Natural killer cell (primary cell): ENCODE results near the gene FAF2. TPM values are rescaled to one million over a fixed set of nuclear protein-coding genes. Genes with fewer than 3 reads are reported as not detected.
A peak's percentile ranks its signal among the peaks of the same experiment; 100 is the strongest.

Experiments used
- ATAC-seq, 3 donors: fragments of 150-1000 bp in 2 of 3; fragments of 200-7000 bp in 1 of 3; cut with Tn5 transposase; 1 replicate in 1 of 3; 2 replicates in 2 of 3; pipeline ENCODE4 v1.10.0; 2021; ENCODE audit warnings: mild to moderate bottlenecking in 2 of 3, moderate library complexity in 2 of 3
- DNase-seq, 2 donors: peaks; one replicate each; pipeline versions ENCODE4 v3.0.0 to v3.0.0-alpha.2; 2013 to 2021; ENCODE audit warnings: mixed read lengths in 1 of 2
- H3K27ac ChIP-seq: one replicate; pipeline ENCODE4 v1.5.1; 2013; ENCODE audit warnings: mild to moderate bottlenecking, low read length
- H3K27me3 ChIP-seq: one replicate; pipeline ENCODE4 v1.6.1; 2013; ENCODE audit warnings: low read length; ENCODE audit not compliant: control insufficient read depth, insufficient read depth
- H3K36me3 ChIP-seq: one replicate; pipeline ENCODE4 v1.6.1; 2013; ENCODE audit warnings: low read length; ENCODE audit not compliant: control insufficient read depth, insufficient read depth
- H3K4me1 ChIP-seq: one replicate; pipeline ENCODE4 v1.6.1; 2013; ENCODE audit warnings: low read length; ENCODE audit not compliant: control insufficient read depth, insufficient read depth
- H3K4me3 ChIP-seq: one replicate; pipeline ENCODE4 v1.5.1; 2013; ENCODE audit warnings: low read length
- H3K9me3 ChIP-seq: one replicate; pipeline ENCODE4 v1.6.1; 2013; ENCODE audit warnings: low read length; ENCODE audit not compliant: control insufficient read depth, insufficient read depth
- H3K27ac Mint-ChIP-seq, 2 donors: one replicate each; pipeline ENCODE4 v1.8.0; 2022; ENCODE audit warnings: mild to moderate bottlenecking in 2 of 2, mixed read lengths in 2 of 2, moderate library complexity in 1 of 2
- H3K27me3 Mint-ChIP-seq, 2 donors: one replicate each; pipeline ENCODE4 v1.8.0; 2022; ENCODE audit warnings: low read depth in 2 of 2, mixed read lengths in 2 of 2
- H3K36me3 Mint-ChIP-seq: one replicate; pipeline ENCODE4 v1.8.0; 2022; ENCODE audit warnings: mixed read lengths
- H3K4me1 Mint-ChIP-seq, 2 donors: one replicate each; pipeline ENCODE4 v1.8.0; 2022; ENCODE audit warnings: mixed read lengths in 2 of 2
- H3K4me3 Mint-ChIP-seq: one replicate; pipeline ENCODE4 v1.8.0; 2022; ENCODE audit warnings: mild to moderate bottlenecking, moderate library complexity, mixed read lengths
- H3K9me3 Mint-ChIP-seq, 2 donors: one replicate each; pipeline ENCODE4 v1.8.0; 2022; ENCODE audit warnings: mixed read lengths in 2 of 2
- WGBS: methylation state at CpG from one replicate; pipeline ENCODE4 v1.1.7; 2013; ENCODE audit warnings: missing lambda C conversion rate; ENCODE audit not compliant: insufficient coverage; 5-methylcytosine and 5-hydroxymethylcytosine counted together
- intact Hi-C: fragments of 100-400 bp; cut with micrococcal nuclease; formaldehyde crosslinking; loops from one replicate; pipeline ENCODE4 v1.14.2; 2022
- total RNA-seq, 4 donors: library from RNA; stranded (reverse); fragments of 120-200 nt in 1 of 4; gene quantifications; one replicate each; pipeline versions ENCODE4 v1.2.3 to v1.2.4, GENCODE V29; 2013 to 2022
- TF ChIP-seq, protein P1 (sequence below): fragments of 200-600 bp; IDR thresholded peaks from one replicate; pipeline ENCODE4 v1.8.0; 2022; ENCODE audit warnings: antibody characterized with exemption

FAF2 gene
- total RNA-seq, 3 donors from 2014 or later (not counting 1 experiment from before 2014, with no cell fraction given), result 32.1 to 32.5 (median 32.1) TPM

DNA sequence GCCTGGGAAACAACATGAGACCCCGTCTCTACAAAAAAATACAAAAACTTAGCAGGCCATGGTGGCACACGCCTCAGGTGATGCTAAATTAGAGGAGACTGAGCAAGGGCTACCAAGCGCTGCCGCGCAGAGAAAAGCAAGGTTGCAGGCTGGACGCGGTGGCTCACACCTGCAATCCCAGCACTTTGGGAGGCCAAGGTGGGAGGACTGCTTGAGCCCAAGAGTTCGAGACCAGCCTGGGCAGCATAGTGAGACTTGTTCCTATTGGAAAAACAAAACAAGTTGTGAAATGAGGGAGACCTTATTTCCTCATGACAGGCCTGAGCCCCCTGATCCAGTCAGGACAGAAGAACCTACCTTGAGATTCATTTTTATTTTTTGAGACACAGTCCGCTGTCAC lies 77.5 kb downstream of the FAF2 start:
- no peaks in the 10 kb centered on the region for H3K27me3 ChIP-seq
- no peaks in the 10 kb centered on the region for H3K9me3 Mint-ChIP-seq
- H3K27ac Mint-ChIP-seq, result peak overlapping the region; percentile 48 to 53
- no peak overlapping the region for H3K4me3 ChIP-seq
- H3K4me1 ChIP-seq, result peaks cover 22% of the 10 kb centered on the region
- ATAC-seq, result no peak
- DNase-seq, result no peak
- H3K27ac ChIP-seq, result no peak overlapping the region
- TF ChIP-seq, protein P1, sequence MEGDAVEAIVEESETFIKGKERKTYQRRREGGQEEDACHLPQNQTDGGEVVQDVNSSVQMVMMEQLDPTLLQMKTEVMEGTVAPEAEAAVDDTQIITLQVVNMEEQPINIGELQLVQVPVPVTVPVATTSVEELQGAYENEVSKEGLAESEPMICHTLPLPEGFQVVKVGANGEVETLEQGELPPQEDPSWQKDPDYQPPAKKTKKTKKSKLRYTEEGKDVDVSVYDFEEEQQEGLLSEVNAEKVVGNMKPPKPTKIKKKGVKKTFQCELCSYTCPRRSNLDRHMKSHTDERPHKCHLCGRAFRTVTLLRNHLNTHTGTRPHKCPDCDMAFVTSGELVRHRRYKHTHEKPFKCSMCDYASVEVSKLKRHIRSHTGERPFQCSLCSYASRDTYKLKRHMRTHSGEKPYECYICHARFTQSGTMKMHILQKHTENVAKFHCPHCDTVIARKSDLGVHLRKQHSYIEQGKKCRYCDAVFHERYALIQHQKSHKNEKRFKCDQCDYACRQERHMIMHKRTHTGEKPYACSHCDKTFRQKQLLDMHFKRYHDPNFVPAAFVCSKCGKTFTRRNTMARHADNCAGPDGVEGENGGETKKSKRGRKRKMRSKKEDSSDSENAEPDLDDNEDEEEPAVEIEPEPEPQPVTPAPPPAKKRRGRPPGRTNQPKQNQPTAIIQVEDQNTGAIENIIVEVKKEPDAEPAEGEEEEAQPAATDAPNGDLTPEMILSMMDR, result no peak
- no peaks in the 10 kb centered on the region for H3K27me3 Mint-ChIP-seq
- H3K36me3 Mint-ChIP-seq, result no peaks in the 10 kb centered on the region
- intact Hi-C loops, result no loop called here
- peaks cover 16 to 36% of the 10 kb centered on the region in 2 donors for H3K4me1 Mint-ChIP-seq
- H3K36me3 ChIP-seq, result peaks cover 36% of the 10 kb centered on the region
- H3K4me3 Mint-ChIP-seq, result no peak overlapping the region
- WGBS, result 96% methylated on average over 9 of the region's 9 CpGs
- no peaks in the 10 kb centered on the region for H3K9me3 ChIP-seq

DNA sequence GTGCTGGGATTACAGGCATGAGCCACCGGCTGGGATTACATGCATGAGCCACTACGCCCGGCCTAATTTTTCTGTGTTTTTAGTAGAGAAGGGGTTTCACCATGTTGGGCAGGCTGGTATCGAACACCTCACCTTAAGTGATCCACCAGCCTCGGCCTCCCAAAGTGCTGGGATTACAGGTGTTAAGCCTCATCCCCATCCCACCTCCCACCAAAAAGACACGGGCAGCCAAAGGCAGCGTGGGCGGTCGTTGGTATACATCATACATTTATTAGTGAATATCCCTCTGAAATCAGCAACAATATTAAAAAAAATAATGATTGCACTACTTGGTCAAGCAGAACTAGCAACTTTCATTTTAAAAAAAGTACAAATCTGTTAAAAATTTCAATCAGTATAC lies 78.3 kb downstream of the FAF2 start:
- 93% methylated on average over 9 of the region's 9 CpGs for WGBS
- no peaks in the 10 kb centered on the region for H3K9me3 ChIP-seq
- intact Hi-C loops, result no loop called here
- no peaks in the 10 kb centered on the region for H3K9me3 Mint-ChIP-seq
- H3K36me3 ChIP-seq, result peaks cover 44% of the 10 kb centered on the region
- H3K36me3 Mint-ChIP-seq, result no peaks in the 10 kb centered on the region
- no peak for DNase-seq
- no peak overlapping the region for H3K4me3 ChIP-seq
- H3K27me3 Mint-ChIP-seq, result no peaks in the 10 kb centered on the region
- no peak overlapping the region for H3K4me3 Mint-ChIP-seq
- H3K4me1 Mint-ChIP-seq, result peaks cover 18 to 40% of the 10 kb centered on the region in 2 donors
- H3K27ac Mint-ChIP-seq, result no peak overlapping the region
- no peak for ATAC-seq
- H3K27ac ChIP-seq, result no peak overlapping the region
- no peaks in the 10 kb centered on the region for H3K27me3 ChIP-seq
- H3K4me1 ChIP-seq, result peaks cover 30% of the 10 kb centered on the region
- TF ChIP-seq, protein P1, result no peak

DNA sequence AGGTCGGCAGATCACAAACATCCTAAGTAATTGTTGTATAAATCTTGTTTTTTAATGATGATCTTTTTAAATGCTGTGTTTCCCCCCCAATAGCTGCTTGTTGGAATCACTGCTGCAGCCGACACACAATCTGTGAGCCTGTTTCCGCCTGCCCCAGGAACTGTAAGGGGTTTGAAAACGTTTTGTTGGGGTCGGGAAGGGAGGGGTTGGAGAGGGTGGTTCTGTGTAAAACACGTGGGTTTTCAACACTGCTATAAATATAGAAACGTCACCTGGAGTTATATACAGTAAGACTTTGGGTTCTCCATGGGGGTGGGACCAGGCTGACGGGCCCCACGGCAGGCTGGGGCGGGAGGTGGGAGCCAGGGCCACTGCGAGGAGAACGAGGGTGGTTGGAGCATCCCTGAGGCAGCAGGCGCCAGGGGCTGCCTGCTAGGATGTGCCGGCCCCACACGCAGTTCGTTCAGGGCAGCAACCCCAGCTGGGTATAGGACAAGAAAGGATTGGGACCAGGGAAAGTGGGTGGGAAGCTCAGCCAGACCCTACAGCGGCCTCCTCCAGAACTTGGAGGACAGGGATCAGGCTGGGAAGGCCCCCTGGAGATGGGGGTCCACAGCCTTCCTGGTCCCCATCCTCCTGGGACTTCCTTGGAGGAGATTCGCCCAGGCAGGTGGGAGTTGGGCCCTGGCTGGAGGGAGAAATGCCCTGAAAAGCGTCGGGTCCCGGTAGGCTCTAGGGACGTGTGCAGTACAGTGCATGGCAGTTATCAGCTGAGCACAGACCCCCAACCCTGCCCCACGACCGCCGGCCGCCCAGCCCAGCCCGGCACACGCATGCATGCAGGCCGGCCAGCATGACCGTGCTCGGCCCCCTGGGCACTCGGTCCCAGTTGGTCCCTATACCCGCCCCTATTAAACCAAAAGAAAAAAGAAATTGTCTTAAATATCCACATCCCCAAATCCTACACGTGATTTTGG lies 79.3 kb downstream of the FAF2 start:
- peaks cover 18 to 40% of the 10 kb centered on the region in 2 donors for H3K4me1 Mint-ChIP-seq
- TF ChIP-seq, protein P1, result no peak
- Histone ChIP-seq H3K9me3 (no peaks in the 10 kb centered on the region), H3K27ac (no peak overlapping the region), H3K4me3 (no peak overlapping the region), H3K36me3 (peaks cover 52% of the 10 kb centered on the region), H3K4me1 (peaks cover 41% of the 10 kb centered on the region), H3K27me3 (no peaks in the 10 kb centered on the region)
- intact Hi-C loops, result no loop called here
- H3K9me3 Mint-ChIP-seq, result no peaks in the 10 kb centered on the region
- no peaks in the 10 kb centered on the region for H3K36me3 Mint-ChIP-seq
- H3K27me3 Mint-ChIP-seq, result no peaks in the 10 kb centered on the region
- ATAC-seq (no peak), DNase-seq (peak in 1 of 2 donors; percentile 39)
- H3K4me3 Mint-ChIP-seq, result peak overlapping the region; percentile 47
- WGBS, result 86% methylated on average over 33 of the region's 34 CpGs
- H3K27ac Mint-ChIP-seq, result peak overlapping the region in 1 of 2 donors; percentile 57
